Mammary epithelial cell (primary cell): Measurements from ENCODE around the gene RRP1B.

Source experiments
- EZH2 ChIP-seq: IDR thresholded peaks from 2 replicates; pipeline ENCODE4 v1.6.1; 2012; ENCODE audit warnings: low read length, inconsistent platforms, borderline replicate concordance
- TF ChIP-seq, protein P1 (sequence below), 2 donors: IDR thresholded peaks in 1 of 2; conservative IDR thresholded peaks in 1 of 2; 2 replicates each; pipeline ENCODE4 v1.5.1; 2011 to 2012; ENCODE audit warnings: inconsistent platforms in 2 of 2, low read length in 2 of 2, mild to moderate bottlenecking in 2 of 2, control low read depth in 1 of 2, low read depth in 1 of 2; ENCODE audit not compliant: insufficient read depth in 1 of 2; ENCODE audit errors: extremely low read depth in 1 of 2

DNA sequence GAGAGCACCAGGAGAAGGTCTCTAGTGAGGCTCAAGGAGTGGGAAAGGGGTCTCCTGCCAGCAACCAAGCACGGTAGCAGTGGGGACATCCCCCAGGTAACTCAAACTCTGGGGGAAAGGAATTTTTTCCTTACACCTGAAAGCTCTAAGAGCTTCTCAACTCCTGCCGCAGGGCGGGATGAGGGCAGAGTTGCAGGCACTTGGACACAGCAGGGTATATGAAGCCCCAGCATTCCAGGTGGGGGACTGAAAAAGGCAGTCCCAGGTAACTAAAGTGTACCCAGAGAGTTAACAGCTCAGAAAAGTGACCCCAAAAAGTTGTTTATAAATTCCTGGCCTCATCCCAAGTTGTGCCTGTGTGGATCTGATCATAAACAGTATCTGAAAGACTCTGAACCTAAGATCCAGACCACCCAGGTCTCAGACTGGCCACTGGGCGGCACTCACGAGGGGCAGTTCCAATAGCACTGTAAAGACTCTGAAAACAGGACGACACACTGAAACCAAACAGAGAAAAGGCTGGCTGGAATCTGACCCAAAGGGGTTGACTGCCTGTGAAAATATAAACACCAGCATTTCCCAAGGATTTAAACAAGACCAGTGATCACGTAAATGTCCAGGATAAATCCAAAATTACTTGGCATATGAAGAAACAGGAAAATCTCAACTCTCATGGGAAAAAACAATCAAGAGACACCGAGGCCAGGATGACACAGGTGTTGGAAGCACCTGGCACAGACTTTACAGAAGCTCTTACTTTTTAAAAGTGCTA lies 47.6 kb upstream of the RRP1B start:
- no peak for TF ChIP-seq EZH2
- TF ChIP-seq, protein P1, sequence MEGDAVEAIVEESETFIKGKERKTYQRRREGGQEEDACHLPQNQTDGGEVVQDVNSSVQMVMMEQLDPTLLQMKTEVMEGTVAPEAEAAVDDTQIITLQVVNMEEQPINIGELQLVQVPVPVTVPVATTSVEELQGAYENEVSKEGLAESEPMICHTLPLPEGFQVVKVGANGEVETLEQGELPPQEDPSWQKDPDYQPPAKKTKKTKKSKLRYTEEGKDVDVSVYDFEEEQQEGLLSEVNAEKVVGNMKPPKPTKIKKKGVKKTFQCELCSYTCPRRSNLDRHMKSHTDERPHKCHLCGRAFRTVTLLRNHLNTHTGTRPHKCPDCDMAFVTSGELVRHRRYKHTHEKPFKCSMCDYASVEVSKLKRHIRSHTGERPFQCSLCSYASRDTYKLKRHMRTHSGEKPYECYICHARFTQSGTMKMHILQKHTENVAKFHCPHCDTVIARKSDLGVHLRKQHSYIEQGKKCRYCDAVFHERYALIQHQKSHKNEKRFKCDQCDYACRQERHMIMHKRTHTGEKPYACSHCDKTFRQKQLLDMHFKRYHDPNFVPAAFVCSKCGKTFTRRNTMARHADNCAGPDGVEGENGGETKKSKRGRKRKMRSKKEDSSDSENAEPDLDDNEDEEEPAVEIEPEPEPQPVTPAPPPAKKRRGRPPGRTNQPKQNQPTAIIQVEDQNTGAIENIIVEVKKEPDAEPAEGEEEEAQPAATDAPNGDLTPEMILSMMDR (conservative IDR thresholded peaks at IDR 0.05 in 1 of 2, IDR thresholded peaks at IDR 0.05 in 1 of 2; ENCODE audit: extremely low read depth in 1 of 2, insufficient read depth in 1 of 2, low read depth in 1 of 2, low read length in 2 of 2), result peak; percentile 72 to 87
